Measurements from ENCODE around the gene PRDM16.

- TF ChIP-seq ZBTB39 (CRISPR knock-in tag; IDR thresholded peaks at IDR 0.05) (no peak), CTCF (CRISPR knock-in tag; IDR thresholded peaks at IDR 0.05) (no peak), MTA3 (CRISPR knock-in tag; IDR thresholded peaks at IDR 0.05) (no peak), ZNF207 (IDR thresholded peaks at IDR 0.05; ENCODE audit: borderline replicate concordance) (no peak), RAD21 (CRISPR knock-in tag; IDR thresholded peaks at IDR 0.05) (no peak), HBP1 (CRISPR knock-in tag; IDR thresholded peaks at IDR 0.05; ENCODE audit: low read depth) (no peak), JUN (CRISPR knock-in tag; IDR thresholded peaks at IDR 0.05) (no peak), ZZZ3 (CRISPR knock-in tag; IDR thresholded peaks at IDR 0.05; ENCODE audit: borderline replicate concordance) (no peak), TFE3 (CRISPR knock-in tag; IDR thresholded peaks at IDR 0.05) (no peak), CEBPB (IDR thresholded peaks at IDR 0.05; ENCODE audit: borderline replicate concordance, low read depth, low read length) (no peak), ATF7 (IDR thresholded peaks at IDR 0.05) (no peak), ATF7 (CRISPR knock-in tag; IDR thresholded peaks at IDR 0.05) (no peak), AHR (CRISPR knock-in tag; IDR thresholded peaks at IDR 0.05) (no peak), GATA4 (IDR thresholded peaks at IDR 0.05; ENCODE audit: borderline replicate concordance, low read depth) (no peak), FOXA1 (IDR thresholded peaks at IDR 0.05) (no peak), FOXA1 (CRISPR knock-in tag; IDR thresholded peaks at IDR 0.05) (no peak)
These were observed 7.3 kb downstream of the PRDM16 start for GRCh38 chr1:3076363-3076740.
